Measurements from ENCODE around the gene MYBL2.
"Not testable (repeated sequence)": the region's sequence is repeated elsewhere in the genome, so short reads cannot be mapped to it uniquely, and the experiment has no call there.

MYBL2 gene

DNA sequence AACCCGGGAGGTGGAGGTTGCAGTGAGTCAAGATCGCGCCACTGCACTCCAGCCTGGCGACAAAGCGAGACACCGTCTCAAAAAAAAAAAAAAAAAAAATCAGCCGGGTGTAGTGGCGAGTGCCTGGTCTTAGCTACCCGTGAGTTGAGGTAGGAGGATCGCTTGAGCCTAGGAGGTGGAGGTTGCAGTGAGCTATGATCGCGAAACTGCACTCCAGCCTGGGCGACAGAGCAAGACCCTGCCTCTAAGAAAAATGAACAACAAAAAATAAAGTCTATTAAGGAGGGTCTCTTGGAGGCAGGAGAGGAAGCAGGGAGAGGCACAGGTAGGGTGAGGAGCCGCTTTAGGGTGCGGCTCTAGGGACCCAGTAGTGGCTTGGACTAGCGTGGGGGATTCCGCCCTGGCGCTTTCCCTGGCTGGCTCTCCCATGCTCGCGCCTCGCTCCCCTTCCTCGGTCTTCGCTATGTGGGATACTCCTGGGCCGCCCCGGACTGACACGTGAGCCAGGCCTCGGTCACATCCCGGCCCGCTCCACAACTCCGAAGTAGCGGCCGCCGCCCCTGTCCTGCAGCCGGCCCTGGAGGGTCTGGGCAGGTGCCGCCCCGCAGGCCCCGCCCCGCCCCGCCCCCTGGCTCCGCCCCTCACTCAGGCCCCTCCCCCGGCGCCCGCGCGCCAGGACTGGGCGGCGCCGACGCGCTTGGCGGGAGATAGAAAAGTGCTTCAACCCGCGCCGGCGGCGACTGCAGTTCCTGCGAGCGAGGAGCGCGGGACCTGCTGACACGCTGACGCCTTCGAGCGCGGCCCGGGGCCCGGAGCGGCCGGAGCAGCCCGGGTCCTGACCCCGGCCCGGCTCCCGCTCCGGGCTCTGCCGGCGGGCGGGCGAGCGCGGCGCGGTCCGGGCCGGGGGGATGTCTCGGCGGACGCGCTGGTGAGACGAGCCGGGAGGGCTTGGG lies at the start of gene MYBL2:
Gene MYBL2 (plus strand): TSS at position 739 of the 953 bp plus-strand sequence. CDS start 170 bp downstream, at position 909.
- DNase-seq, result peak; percentile 81

DNA sequence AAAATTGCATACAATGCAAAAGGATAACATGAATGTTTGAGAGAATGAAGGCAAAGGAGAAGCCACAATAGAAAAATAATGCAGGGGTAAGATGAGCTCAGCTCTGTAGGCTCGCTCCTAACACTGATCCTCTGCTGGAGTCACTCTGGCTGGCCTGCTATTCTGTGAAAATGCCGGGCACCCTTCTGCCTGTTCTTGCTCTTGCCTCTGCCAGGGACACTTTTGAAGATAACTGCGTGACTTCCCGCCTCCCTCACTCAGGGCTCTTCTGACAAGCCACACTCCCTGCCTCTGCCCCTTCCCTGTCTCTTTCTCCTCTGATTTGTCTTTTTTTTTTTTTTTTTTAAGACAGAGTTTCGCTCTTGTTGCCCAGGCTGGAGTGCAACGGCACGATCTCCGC lies 35.3 kb upstream of the MYBL2 start:
- DNase-seq, result no peak

- DNase-seq, result no peak
Measured at GRCh38 chr20:43636429-43636828, 30.5 kb upstream of the MYBL2 start.

GRCh38 chr20:43642548-43642947 lies 24.4 kb upstream of the MYBL2 start:
- DNase-seq, result no peak

- no peak for DNase-seq
Measured at GRCh38 chr20:43650997-43651525, 15.9 kb upstream of the MYBL2 start.

- not testable (repeated sequence) for DNase-seq
Measured at GRCh38 chr20:43651650-43652184, 15.2 kb upstream of the MYBL2 start.

GRCh38 chr20:43653966-43654365 lies 12.9 kb upstream of the MYBL2 start:
- DNase-seq, result no peak

- DNase-seq, result not testable (repeated sequence)
Measured at GRCh38 chr20:43655176-43655575, 11.7 kb upstream of the MYBL2 start.

DNA sequence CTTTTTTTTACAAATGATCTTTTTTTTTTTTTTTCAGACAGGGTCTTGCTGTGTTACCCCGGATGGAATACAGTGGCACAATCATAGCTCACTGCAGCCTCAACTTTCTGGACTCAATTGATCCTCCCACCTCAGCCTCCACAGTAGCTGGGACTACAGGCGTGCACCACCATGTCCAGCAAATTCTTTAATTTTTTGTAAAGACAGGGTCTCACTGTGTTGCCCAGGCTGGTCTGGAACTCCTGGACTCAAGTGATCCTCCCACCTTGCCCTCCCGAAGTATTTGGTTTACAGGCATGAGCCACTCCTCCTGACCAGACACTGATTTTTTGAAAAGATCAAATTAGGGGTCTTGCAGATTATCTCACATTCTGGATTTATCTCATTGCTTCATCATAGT lies 11.0 kb upstream of the MYBL2 start:
- no peak for DNase-seq

GRCh38 chr20:43658069-43658722 lies 8.7 kb upstream of the MYBL2 start:
- DNase-seq, result no peak

- no peak for DNase-seq
Measured at GRCh38 chr20:43658723-43659419, 8.0 kb upstream of the MYBL2 start.

GRCh38 chr20:43662943-43663655 lies 3.8 kb upstream of the MYBL2 start:
- no peak for DNase-seq

DNA sequence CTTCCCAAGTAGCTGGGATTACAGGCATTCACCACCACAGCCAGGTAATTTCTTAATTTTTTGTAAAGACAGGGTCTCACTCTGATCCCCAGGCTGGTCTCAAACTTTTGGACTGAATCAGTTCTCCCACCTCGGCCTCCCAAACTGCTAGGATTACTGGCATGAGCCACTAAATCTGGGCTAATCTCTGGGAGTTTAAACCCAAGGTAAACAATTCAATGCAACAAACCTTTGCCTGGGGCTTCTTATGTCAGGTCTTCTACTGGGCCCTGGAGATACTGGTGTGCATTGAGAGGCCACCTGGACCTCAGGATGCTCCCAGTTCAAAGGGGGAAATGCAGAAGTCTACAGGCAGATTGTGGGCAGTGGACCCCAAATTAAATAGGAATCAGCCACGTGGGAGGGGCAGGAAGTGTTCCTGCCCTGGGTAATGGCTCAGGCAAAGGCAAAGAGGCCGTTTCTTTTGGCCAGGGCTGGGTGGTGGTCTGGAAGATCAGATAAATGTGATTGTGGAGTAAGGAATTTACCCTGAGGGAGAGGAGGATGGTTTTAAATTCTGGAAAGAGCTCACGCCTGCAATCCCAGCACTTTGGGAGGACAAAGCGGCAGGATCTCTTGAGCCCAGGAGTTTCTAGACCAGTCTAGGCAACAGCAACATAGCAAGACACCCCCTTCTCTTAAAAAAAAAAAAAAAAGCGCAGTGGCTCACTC lies 1.3 kb upstream of the MYBL2 start:
- DNase-seq, result no peak

DNA sequence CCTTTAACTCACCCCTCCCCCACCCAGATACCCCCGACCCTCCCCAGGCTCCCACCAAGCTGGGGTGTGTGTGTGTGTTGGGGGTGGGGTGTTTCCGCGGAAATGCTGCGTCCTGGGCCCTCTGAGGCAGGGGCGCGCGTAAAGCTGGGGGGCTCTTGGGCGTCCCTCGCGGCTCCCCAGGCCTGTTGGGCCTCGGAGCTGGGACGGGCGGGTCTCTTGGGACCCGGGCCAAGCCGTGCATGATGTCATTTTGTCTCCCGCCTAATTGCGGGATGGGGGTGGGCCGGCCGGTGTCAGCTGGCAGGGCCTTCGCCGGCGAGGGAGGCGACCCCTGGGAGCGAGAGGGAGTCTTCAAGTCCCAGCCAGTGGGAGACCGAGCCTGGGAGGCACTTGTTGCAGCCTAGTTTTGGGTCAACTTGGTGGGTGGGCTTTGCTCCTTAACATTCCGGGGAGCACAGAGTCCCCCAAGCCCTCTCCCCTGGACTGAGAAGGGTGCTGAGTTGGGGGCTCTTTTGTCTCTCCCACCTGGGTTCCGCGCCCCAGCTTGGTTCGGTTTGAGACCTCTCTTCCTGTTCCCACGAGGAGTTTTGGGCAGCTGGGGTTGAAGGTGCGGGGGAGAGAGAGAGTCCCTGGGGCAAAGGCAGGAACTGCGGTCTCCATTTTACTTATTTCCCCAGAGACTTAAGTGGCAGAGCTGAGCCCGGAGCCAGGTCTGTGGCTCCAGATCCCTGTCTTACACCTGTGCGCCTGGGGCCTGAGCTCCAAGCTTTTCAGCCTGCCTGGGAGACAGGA lies 623 bp downstream of the MYBL2 start:
- DNase-seq, result peak; percentile 55

DNA sequence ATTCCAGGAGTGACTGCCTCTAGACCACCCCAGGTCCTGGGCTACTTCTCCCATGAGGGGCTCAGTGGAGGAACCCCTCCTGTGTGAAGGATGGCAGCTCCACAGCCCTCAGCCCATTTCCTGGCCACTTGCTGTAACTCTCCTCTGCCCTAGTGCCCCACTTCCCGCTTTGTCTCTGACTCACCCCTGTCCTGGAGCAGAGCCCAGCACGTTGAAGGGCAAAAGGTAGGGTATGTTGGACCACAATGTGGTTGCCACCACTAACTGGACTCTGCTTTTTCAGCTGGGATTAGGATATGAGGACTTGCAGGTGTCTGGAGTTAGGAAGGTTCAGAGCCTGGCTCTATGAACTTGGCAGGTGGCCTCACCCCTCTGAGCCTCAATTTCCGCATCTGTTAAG lies 2.4 kb downstream of the MYBL2 start:
- no peak for DNase-seq

GRCh38 chr20:43670423-43670822 lies 3.5 kb downstream of the MYBL2 start:
- no peak for DNase-seq

- DNase-seq, result no peak
Measured at GRCh38 chr20:43676368-43676767, 9.5 kb downstream of the MYBL2 start.

DNA sequence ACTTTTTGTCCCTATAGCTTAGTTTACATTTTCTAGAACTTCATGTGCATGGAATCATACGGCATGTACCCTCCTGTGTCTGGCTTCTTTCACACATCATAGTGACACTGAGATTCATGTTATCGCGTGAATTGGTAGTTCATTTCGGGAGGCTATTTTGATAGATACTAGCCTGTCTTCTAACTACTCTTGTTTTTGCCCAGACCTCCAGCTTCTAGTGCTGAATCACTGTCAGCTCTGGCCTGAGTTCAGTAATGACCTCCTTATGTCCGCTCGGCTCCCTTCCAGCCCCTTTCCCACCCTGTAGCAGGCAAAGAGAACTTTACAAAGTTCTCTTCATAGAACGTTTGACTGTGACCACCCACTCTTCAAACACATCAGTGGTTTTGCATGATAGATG lies 14.1 kb downstream of the MYBL2 start:
- no peak for DNase-seq

GRCh38 chr20:43681468-43681942 lies 14.6 kb downstream of the MYBL2 start:
- peak; percentile 97 for DNase-seq

DNA sequence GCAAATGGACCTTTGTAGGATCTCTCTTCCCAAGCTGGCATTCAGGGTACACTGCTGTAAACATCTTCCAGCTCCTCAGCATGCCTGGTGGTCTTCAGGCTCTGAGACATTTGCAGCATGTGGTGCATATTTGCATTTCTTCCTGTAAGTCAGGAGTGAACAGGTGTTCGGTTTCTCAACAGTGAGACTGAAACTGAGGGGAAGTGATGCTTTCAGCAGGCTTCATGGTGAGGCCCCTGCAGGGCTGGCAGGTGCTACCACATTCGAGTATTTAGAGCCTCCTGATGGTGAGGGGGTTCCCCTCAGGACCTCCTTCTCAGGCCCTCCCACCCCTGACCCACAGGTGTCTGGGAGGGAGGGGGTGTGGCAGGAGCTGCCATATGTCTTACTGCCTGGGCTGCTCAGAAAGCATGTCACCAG lies 15.1 kb downstream of the MYBL2 start:
- peak; percentile 88 for DNase-seq

GRCh38 chr20:43682446-43682845 lies 15.5 kb downstream of the MYBL2 start:
- DNase-seq, result no peak
